GM23338 (cell line): Measurements from ENCODE around the gene CASQ1.

ENCODE experiments used
- CREB1 ChIP-seq: fragments of 250-450 bp; sonication (Bioruptor Pico); IDR thresholded peaks from 2 replicates; pipeline ENCODE4 v1.5.0; 2020; ENCODE audit warnings: low read depth, mild to moderate bottlenecking, moderate library complexity
- EZH2 ChIP-seq: fragments of 200-600 bp; sonication (generic); IDR thresholded peaks from one replicate; pipeline ENCODE4 v1.8.0; 2017; ENCODE audit warnings: antibody characterized with exemption, mild to moderate bottlenecking, low read depth; ENCODE audit not compliant: unreplicated experiment
- EZH2phosphoT487 ChIP-seq: fragments of 200-600 bp; sonication (generic); IDR thresholded peaks from one replicate; pipeline ENCODE4 v1.8.1; 2018; ENCODE audit warnings: antibody characterized with exemption; ENCODE audit not compliant: unreplicated experiment
- TF ChIP-seq, protein P1 (sequence below), 2 experiments: fragments of 200-600 bp in 1 of 2; sonication (generic) in 1 of 2; conservative IDR thresholded peaks; 2 replicates each; pipeline versions ENCODE4 v1.5.1 to v1.6.1; 2016 to 2017; ENCODE audit warnings: antibody characterized with exemption in 2 of 2, low read depth in 2 of 2, mild to moderate bottlenecking in 2 of 2, moderate library complexity in 1 of 2
- TF ChIP-seq, protein P2 (sequence below): fragments of 250-450 bp; sonication (Bioruptor Pico); IDR thresholded peaks from 2 replicates; pipeline ENCODE4 v1.5.0; 2020; ENCODE audit warnings: mild to moderate bottlenecking, moderate library complexity

DNA sequence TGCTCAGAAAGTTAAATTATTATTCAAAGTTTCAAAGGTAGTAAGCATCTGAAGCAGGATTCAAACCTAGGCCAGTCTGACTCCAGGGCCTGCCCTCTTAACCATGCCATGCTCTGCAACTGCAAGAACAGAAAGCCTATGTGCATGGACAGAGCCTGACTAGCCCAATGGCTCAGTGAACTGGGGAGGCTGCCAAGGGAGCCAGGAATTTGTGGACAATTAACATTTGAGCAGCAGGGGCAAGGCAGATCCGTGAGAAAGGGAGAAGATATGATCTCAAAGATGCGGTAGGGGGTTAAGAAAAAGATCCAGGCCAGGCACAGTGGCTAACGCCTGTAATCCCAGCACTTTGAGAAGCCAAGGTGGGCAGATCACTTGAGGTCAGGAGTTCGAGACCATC is 45.5 kb upstream of the CASQ1 start:
- TF ChIP-seq, protein P1, sequence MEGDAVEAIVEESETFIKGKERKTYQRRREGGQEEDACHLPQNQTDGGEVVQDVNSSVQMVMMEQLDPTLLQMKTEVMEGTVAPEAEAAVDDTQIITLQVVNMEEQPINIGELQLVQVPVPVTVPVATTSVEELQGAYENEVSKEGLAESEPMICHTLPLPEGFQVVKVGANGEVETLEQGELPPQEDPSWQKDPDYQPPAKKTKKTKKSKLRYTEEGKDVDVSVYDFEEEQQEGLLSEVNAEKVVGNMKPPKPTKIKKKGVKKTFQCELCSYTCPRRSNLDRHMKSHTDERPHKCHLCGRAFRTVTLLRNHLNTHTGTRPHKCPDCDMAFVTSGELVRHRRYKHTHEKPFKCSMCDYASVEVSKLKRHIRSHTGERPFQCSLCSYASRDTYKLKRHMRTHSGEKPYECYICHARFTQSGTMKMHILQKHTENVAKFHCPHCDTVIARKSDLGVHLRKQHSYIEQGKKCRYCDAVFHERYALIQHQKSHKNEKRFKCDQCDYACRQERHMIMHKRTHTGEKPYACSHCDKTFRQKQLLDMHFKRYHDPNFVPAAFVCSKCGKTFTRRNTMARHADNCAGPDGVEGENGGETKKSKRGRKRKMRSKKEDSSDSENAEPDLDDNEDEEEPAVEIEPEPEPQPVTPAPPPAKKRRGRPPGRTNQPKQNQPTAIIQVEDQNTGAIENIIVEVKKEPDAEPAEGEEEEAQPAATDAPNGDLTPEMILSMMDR (conservative IDR thresholded peaks at IDR 0.05; ENCODE audit: low read depth in 2 of 2) = no peak
- TF ChIP-seq EZH2 (no peak), EZH2phosphoT487 (no peak), CREB1 (CRISPR knock-in tag) (no peak)
- TF ChIP-seq, protein P2, sequence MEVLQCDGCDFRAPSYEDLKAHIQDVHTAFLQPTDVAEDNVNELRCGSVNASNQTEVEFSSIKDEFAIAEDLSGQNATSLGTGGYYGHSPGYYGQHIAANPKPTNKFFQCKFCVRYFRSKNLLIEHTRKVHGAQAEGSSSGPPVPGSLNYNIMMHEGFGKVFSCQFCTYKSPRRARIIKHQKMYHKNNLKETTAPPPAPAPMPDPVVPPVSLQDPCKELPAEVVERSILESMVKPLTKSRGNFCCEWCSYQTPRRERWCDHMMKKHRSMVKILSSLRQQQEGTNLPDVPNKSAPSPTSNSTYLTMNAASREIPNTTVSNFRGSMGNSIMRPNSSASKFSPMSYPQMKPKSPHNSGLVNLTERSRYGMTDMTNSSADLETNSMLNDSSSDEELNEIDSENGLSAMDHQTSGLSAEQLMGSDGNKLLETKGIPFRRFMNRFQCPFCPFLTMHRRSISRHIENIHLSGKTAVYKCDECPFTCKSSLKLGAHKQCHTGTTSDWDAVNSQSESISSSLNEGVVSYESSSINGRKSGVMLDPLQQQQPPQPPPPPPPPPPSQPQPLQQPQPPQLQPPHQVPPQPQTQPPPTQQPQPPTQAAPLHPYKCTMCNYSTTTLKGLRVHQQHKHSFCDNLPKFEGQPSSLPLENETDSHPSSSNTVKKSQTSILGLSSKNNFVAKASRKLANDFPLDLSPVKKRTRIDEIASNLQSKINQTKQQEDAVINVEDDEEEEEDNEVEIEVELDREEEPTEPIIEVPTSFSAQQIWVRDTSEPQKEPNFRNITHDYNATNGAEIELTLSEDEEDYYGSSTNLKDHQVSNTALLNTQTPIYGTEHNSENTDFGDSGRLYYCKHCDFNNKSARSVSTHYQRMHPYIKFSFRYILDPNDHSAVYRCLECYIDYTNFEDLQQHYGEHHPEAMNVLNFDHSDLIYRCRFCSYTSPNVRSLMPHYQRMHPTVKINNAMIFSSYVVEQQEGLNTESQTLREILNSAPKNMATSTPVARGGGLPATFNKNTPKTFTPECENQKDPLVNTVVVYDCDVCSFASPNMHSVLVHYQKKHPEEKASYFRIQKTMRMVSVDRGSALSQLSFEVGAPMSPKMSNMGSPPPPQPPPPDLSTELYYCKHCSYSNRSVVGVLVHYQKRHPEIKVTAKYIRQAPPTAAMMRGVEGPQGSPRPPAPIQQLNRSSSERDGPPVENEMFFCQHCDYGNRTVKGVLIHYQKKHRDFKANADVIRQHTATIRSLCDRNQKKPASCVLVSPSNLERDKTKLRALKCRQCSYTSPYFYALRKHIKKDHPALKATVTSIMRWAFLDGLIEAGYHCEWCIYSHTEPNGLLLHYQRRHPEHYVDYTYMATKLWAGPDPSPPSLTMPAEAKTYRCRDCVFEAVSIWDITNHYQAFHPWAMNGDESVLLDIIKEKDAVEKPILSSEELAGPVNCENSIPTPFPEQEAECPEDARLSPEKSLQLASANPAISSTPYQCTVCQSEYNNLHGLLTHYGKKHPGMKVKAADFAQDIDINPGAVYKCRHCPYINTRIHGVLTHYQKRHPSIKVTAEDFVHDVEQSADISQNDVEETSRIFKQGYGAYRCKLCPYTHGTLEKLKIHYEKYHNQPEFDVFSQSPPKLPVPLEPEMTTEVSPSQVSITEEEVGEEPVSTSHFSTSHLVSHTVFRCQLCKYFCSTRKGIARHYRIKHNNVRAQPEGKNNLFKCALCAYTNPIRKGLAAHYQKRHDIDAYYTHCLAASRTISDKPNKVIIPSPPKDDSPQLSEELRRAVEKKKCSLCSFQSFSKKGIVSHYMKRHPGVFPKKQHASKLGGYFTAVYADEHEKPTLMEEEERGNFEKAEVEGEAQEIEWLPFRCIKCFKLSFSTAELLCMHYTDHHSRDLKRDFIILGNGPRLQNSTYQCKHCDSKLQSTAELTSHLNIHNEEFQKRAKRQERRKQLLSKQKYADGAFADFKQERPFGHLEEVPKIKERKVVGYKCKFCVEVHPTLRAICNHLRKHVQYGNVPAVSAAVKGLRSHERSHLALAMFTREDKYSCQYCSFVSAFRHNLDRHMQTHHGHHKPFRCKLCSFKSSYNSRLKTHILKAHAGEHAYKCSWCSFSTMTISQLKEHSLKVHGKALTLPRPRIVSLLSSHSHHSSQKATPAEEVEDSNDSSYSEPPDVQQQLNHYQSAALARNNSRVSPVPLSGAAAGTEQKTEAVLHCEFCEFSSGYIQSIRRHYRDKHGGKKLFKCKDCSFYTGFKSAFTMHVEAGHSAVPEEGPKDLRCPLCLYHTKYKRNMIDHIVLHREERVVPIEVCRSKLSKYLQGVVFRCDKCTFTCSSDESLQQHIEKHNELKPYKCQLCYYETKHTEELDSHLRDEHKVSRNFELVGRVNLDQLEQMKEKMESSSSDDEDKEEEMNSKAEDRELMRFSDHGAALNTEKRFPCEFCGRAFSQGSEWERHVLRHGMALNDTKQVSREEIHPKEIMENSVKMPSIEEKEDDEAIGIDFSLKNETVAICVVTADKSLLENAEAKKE (CRISPR knock-in tag) = no peak
